HG03354 (cell line): ENCODE data around the gene STXBP4.

ENCODE experiments used
- ATAC-seq: cut with Tn5 transposase; IDR thresholded peaks from one replicate; pipeline ENCODE4 v1.9.1; 2021; ENCODE audit warnings: mild to moderate bottlenecking; ENCODE audit not compliant: unreplicated experiment, poor library complexity, severe bottlenecking

STXBP4 gene

DNA sequence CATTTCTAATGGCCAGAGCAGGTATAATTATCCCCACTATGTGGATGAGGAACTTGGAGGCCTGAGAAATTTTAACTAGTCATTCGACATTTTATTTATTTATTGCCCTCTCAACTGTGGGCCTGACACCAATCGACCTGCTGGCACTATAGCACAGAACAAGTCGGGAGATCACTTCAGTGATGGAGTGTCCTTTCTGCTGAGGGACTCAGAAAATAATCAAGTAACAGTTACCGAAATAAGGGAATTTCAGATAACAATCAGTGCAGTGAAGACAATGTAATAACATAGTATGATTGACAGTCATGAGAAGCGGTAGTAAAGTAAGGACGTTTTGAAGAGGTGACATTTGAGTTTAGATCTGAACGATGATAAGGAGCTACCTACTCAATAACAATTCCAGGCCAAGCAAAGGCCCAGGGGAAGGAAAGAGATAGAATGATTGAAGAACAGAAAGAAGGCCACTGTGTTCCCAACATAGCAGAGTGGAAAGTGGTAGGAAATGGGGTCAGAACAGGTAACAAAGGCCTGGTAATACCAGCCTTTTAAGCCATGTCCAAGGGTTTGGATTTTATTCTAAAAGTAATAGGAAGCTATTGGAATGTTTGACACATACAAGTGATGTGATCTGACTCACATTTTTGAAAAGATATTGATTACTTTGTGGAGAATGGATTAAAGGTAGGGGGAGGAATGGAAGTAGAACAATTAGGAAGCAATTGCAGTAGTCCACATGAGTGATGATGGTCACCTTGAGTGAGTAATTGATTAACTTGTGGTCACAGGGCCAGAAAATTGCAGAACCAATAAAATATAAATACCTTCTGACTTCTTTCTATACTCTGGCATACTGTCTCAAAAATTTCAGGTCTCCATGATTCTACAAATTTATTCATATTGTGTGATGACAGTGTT is 1.4 kb downstream of the STXBP4 start:
- no peak for ATAC-seq

DNA sequence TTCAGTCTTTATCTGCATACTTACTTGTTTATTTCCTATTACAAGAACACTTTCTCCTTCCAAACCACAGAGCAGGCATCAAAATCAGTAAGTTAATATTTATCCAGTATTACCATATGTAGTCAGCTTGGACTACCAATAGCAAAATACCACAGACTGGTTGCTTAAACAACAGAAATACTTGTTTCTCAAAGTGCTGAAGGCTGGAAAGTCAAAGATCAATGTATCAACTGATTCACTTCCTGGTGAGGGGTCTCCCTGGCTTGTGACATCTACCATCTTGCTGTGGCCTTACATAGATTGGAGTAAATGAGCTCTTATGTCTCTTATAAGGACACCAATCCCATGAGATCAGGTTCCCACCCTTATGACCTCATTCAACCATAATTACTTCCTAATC is 2.6 kb downstream of the STXBP4 start:
- ATAC-seq = peak; percentile 22

DNA sequence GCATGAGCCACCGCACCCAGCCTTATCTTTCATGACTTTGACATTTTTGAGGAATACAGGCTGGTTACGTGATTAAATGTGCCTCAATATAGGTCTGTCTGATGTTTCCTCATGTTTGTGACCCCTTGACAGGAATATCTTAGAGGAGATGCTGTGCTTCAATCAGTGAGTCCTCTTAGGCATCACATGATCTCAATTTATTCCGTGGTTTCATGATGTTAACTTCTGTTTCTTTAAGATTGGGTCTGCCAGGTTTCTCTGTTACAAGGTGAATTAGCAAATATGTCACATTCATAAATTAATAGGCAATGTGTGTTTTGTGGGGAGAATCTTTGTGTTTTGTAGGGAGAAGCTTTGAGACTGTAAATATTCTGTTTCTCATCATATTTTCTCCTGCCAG is 3.3 kb downstream of the STXBP4 start:
- no peak for ATAC-seq

DNA sequence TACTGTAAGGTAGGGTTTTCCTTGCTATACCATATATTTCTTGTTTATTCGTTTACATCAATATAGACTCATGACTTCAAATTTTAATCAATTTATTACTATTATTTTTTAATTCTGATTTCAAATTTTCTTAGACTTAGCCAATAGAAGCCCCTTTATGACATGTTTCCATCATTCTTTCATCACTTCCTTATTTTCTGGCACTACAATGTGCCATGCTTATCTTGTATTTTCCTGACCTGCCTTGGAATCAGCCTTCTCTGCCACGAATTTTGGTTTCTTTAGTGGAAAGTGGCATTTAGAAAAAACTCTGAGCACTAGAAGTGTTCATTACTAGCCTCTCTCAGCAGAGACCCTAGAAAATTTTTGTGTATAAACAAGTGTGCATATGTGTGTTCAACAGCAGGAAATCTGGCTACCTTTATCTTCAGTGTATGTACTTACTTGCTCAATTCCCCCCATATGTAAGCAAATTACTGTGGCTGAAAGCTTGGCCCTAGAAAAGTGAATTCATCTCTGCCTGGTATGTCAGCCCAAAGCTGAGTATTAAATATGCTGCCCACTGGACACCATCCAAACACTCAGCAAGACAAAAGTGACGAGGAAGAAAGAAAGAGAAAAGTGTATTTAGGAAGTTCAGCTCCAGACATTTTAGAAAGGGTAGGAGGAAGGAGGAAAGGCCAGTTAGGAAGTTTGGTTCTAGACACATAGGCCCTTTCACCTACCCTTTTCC is 4.0 kb downstream of the STXBP4 start:
- no peak for ATAC-seq

DNA sequence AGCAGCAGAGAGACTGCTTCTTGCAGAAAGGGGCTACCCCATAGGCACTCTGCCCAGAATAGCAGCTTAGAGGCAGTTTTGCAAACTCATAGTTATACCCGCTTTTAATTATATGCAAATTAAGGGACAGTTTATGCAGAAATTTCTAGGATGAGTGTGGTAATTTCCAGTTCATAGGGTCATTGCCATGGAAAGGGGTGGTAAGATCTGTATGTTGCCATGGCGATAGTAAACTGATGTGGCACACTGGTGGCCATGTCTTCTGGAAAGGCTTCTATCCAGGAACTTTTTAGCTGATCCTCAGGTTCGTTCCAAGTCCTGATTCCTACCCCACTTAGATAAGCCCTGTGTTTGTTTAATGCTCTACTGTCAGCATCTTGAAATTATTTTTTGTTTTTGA is 6.2 kb downstream of the STXBP4 start:
- no peak for ATAC-seq

DNA sequence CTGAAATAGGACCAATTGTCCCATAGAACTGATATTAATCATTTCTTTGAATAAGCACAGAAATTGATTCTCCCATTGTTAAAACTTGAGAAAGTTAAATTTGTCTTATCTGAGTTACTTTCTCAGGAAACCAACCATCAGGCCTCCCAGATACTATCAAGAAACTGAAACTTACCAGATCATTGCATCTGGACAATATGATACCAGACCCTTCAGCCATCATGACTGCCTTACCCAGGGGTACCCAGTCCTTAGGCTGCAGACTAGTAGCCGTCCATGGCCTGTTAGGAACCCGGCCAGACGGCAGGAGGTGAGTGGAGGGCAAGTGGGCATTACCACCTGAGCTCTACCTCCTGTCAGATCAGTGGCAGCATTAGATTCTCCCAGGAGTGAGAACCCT is 7.8 kb downstream of the STXBP4 start:
- ATAC-seq = no peak

DNA sequence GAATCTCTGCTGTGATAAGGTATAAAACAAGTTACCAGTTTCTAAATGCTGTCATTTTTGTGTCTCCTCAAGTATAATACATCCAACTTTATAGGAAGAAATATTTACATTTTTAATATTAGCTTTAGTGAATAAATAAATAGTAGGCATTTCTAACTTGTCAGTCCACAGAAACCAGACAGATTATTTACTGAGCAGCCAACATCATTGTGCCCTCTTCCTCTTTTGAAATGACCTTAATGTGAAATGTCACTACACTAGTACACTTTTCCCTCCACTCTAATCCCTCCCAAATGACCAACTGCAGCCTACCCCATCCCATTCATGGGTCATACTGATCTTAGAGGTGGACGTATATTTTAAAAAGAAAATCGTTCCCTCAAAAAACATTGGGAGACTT is 9.2 kb downstream of the STXBP4 start:
- ATAC-seq = no peak

DNA sequence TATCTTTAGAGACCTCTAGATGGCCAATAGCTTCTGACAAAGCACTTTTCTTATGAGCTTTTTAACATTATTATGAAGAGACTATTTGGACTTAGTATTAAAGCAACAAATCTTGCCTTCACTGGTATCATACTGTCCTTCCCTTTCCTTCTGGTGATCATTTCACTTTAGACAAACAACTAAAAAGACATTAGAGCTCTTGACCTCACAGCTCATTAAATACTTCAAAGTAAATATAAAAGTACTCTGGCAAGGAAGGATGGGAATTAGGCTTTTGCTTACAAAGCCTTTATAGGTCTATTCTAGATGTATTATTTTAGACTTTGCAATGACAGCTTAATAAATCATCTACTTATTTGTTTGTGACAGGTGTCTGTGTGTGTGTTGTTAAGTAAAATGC is 11.1 kb downstream of the STXBP4 start:
- ATAC-seq = no peak

DNA sequence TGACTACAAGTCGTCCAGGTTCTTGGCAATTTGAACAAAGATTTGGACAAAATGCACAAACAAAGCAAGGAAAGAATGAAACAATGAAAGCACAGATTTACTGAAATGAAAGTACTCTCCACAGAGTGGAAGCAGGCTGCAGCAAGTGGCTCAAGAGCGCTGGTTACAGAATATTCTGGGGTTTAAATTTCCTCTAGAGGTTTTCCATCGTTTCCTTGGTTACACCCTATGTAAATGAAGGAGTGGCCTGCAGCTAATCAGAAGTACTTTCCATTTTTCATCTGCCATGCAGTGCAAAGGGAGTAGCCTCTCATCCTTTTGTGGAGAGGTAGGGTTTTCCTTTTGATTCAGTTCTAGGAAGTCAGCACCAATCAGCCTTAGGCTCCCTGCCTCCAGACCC is 11.8 kb downstream of the STXBP4 start:
- no peak for ATAC-seq

DNA sequence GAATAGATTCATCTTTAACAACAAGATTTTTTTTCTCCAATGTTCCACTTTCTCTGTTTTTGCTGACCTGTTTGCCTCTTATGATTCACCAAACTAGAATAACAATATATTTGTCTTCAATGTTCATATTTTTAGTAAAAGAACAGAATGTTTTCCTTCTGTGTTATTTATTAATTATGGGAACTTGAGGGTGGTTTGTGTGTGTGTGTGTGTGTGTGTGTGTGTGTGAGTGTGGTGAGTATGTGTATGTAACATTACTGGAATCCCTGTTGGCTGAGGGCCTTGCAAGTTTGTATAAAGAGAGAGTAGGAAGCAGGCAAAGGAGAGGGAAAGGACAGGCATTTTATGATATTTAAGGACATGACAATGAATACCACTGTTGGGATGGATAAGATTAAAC is 13.8 kb downstream of the STXBP4 start:
- no peak for ATAC-seq

DNA sequence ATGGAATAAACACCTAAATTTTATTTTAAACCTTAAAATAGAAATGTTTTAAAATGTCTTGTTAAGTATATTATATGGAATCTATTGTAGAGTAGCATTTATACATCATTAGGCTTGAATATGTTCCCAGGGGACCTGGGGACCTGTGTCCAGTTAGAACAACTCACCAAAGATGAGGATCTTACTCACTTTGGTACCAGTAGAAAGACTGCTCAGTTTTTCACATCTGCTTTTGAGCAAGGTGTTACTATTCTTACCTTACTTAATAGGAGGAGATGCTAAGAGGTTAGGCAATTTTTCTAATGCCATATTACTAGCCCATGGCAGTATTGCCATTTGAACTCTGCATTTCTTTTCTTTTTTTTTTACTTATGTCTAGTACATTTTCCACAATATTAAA is 14.7 kb downstream of the STXBP4 start:
- no peak for ATAC-seq

DNA sequence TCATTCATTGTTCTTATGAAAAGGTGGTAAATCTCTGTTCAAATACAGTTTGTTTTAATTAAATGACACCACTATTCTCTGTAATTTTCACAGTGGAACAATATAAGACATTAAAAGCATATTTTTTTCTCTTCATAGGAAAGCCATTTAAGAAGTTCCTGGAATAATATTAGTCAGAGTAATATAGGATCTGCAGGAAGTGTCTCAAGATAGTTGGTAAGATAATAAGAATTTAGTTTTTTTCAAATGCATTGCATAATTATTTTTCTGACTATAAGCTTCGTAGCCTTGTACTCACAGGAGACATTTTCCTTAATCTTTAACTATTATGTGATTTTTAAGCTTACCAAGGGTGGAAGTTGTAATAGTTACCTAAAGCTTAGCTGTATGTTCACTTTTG is 16.9 kb downstream of the STXBP4 start:
- ATAC-seq = no peak

DNA sequence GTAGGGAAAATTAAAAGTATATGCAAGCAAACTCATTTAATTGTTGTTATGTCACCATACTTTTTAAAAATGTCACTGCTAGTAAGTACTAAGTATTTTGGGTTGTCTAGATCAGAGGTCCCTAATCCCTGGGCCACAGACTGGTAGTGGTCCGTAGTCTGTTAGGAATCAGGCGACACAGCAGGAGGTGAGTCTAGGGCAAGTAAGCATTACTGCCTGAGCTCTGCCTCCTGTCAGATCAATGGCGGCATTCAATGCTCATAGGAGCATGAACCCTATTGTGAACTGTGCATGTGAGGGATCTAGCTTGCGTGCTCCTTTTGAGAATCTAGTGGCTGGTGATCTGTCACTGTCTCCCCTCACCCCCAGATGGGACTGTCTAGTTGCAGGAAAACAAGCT is 21.6 kb downstream of the STXBP4 start:
- no peak for ATAC-seq

DNA sequence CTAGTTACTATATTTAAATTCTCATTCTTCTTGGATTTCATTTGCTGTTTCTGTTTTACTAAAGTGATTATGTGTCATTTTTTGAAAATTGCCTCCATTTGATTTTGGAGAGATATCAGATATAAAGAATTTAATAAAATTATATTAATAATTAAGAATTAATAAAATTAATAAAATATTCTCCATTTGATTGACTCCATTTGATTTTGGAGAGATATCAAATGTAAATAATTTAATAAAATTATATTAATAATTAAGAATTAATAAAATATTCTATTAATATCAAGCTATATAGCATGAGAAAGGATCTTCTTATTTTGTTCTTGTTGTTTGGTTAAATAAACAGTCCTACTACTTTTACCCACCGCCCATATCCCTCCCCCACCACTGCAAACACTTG is 23.0 kb downstream of the STXBP4 start:
- no peak for ATAC-seq

DNA sequence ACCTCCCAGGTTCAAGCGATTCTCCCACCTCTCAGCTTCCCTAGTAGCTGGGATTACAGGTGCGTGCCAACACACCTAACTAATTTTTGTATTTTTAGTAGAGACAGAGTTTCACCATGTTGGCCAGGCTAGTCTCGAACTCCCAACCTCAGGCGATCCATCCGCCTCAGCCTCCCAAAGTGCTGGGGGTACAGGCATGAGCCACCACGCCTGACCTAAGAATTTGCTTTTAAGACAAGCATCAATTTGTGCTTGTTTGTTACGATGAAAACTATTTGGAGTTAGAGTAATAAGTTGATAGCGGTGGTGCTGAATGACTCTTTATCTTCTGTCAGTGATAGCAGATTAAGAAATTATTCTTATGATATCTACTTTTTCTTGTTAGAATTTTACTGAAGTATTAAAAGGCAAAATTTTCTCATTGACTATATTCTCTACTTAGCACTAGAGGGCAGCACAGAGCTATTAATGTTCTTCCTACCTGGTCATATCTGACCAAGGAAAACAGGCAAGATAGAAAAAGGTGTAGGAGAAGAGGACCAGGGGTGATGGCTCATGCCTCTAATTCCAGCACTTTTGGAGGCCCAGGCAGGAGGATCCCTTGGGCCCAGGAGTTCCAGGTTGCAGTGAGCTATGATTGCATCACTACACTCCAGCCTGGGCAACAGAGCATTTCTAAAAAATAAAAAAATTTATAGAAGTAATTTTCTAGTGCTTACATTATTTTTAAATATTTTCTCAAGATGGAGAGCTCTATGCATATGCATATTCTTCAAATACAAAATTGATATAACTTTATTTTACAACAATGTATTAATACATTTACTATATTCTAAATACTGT is 24.5 kb downstream of the STXBP4 start:
- peak; percentile 83 for ATAC-seq

DNA sequence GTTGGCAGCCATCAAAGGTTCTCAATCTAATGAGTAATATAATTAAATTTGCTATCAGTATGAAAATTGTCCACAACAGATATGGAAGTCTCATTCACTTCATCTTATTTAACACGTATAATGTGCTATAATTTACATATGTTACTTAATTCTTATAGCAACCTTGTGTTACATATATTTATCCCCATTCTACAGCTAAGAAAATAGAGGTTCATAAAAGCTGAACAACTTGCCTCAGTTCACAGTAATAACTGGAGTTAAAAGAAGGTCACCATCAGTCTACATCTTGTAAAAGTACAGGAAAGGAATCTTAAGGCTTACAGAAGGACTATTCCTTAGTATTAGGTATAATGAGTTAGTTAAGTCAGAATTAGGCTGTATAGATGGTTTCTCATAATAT is 27.9 kb downstream of the STXBP4 start:
- no peak for ATAC-seq

DNA sequence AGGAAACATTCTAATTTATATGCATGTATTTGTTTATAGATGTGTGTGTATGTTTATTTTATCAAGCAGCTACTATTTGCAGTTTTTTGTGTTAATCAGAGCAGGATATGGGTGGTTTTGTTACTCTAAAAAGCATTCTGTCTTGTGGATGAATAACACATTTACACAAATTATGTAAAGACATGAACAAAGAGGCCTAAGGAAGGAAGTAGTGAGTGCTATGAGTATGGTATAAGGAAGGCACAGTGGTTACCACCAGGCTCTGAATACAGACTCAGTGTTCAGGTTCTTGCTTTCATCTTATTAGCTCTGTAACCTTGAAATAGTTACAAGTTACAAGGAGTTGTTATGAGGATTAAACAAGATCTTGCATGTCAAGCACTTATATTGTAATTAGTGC is 33.9 kb downstream of the STXBP4 start:
- no peak for ATAC-seq

DNA sequence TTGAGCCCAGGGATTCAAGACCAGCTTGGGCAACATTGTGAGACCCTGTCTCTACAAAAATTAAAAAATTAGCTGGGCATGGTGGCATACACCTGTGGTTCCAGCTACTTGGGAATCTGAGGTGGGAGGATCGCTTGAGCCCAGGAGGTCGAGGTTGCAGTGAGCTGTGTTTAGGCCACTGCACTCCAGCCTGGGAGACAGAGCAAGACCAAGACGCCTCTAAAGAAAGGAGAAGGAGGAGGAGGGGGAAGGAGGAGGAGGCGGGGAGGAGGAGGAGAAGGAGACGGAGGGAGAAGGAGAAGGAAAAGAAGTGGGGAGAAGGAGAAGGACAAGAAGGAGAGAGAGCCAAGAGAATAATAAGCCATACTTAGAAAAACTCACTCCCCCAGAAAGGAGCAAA is 35.9 kb downstream of the STXBP4 start:
- ATAC-seq = no peak

DNA sequence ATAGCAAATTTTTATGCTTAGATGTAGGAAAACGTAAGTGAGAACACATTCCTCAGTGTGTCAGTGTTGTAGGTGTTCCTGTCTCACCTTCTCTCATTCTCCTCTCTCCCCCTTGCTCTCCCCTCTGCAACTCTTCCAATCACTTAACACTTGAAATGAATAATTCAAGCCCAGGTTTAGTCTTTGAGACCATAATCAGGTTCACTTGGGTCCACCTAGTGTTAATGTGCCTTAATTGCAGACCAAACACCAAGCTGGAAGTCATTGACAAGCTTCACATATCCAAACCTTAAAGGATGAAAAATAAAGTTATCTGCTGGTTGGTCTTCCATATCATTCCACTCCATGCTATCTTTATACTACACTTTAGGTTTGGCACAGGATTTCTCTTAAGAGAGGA is 37.0 kb downstream of the STXBP4 start:
- ATAC-seq = peak; percentile 71

DNA sequence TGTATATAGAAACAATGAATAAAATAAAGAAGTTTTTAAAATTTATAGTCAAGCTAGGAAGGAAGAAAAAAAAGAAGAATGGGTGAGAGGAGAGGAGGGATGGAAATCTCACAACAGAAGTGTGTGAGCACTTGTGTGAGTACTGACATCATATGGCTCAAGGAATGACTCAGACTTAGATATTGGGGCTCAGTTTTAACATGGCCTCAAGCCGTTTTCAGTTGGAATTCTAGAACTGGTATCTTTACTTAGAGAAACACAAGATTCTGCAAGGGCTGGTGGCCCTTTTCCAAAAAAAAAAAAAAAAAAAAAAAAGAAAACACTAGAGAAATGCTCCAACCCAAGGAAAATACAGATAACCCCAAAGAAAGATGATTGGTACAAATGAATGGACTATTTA is 55.1 kb downstream of the STXBP4 start:
- ATAC-seq = no peak
